ENCODE results near the gene ADAMTS12. TPM values are rescaled to one million over a fixed set of nuclear protein-coding genes. Genes with fewer than 3 reads are reported as not detected.

Gene ADAMTS12
- total RNA-seq, 3 donors from 2014 or later: 0.69 to 2.9 (median 0.72) TPM

GRCh38 chr5:33530183-33531036 lies 361.4 kb downstream of the ADAMTS12 start:
- TF ChIP-seq CTCF (IDR thresholded peaks at IDR 0.05): no peak
- no peak overlapping the region for H3K4me3 ChIP-seq
- H3K36me3 ChIP-seq (ENCODE audit: low read depth): no peaks in the 10 kb centered on the region
- H3K9me3 ChIP-seq: no peaks in the 10 kb centered on the region
- intact Hi-C loops (cut with DNase I, micrococcal nuclease): no loop called here
- ATAC-seq (no peak), DNase-seq (no peak)
- no peaks in the 10 kb centered on the region for H3K4me1 ChIP-seq (ENCODE audit: low read depth)

- ATAC-seq (no peak), DNase-seq (no peak)
- no peak for TF ChIP-seq CTCF (IDR thresholded peaks at IDR 0.05)
- Histone ChIP-seq H3K4me1 (ENCODE audit: low read depth) (no peaks in the 10 kb centered on the region), H3K36me3 (ENCODE audit: low read depth) (no peaks in the 10 kb centered on the region), H3K9me3 (no peaks in the 10 kb centered on the region), H3K4me3 (no peak overlapping the region)
- intact Hi-C loops (cut with DNase I, micrococcal nuclease): no loop called here
Measured at GRCh38 chr5:33527696-33528095, 364.1 kb downstream of the ADAMTS12 start.

GRCh38 chr5:33526755-33527154 lies 365.0 kb downstream of the ADAMTS12 start:
- intact Hi-C loops (cut with DNase I, micrococcal nuclease): no loop called here

GRCh38 chr5:33524476-33524875 lies 367.3 kb downstream of the ADAMTS12 start:
- no peaks in the 10 kb centered on the region for H3K9me3 ChIP-seq
- H3K4me3 ChIP-seq: no peak overlapping the region
- TF ChIP-seq CTCF (IDR thresholded peaks at IDR 0.05): no peak
- intact Hi-C loops (cut with DNase I, micrococcal nuclease): no loop called here
- H3K4me1 ChIP-seq (ENCODE audit: low read depth): no peaks in the 10 kb centered on the region
- H3K36me3 ChIP-seq (ENCODE audit: low read depth): no peaks in the 10 kb centered on the region
- DNase-seq (no peak), ATAC-seq (no peak)

More at GRCh38 chr5:33526755-33527154, 365.0 kb downstream of the ADAMTS12 start:
- no peaks in the 10 kb centered on the region for H3K4me1 ChIP-seq (ENCODE audit: low read depth)
- no peak for TF ChIP-seq CTCF (IDR thresholded peaks at IDR 0.05)
- H3K4me3 ChIP-seq: no peak overlapping the region
- ATAC-seq (no peak), DNase-seq (no peak)
- no peaks in the 10 kb centered on the region for H3K9me3 ChIP-seq
- H3K36me3 ChIP-seq (ENCODE audit: low read depth): no peaks in the 10 kb centered on the region

GRCh38 chr5:33523208-33523771 lies 368.5 kb downstream of the ADAMTS12 start:
- H3K9me3 ChIP-seq: no peaks in the 10 kb centered on the region
- ATAC-seq (no peak), DNase-seq (no peak)
- TF ChIP-seq CTCF (IDR thresholded peaks at IDR 0.05): no peak
- H3K4me3 ChIP-seq: no peak overlapping the region
- intact Hi-C loops (cut with DNase I, micrococcal nuclease): no loop called here
- no peaks in the 10 kb centered on the region for H3K36me3 ChIP-seq (ENCODE audit: low read depth)
- no peaks in the 10 kb centered on the region for H3K4me1 ChIP-seq (ENCODE audit: low read depth)
